T-helper 2 cell treated with Interferon-gamma antibody and Interleukin-4, amounts not matched to agents 100 ng/mL and 5 ng/mL, for 36 hours (primary cell): ENCODE results near the gene TRAF7. TPM values are rescaled to one million over a fixed set of nuclear protein-coding genes. Genes with fewer than 3 reads are reported as not detected.
"Not testable (repeated sequence)": the region's sequence is repeated elsewhere in the genome, so short reads cannot be mapped to it uniquely, and the experiment has no call there.

ENCODE experiments used
- intact Hi-C: fragments of 100-400 bp; cut with micrococcal nuclease; formaldehyde crosslinking; loops from one replicate; pipeline ENCODE4 v1.15.1; 2023
- total RNA-seq: library from RNA; stranded (reverse); gene quantifications from 2 replicates; pipeline ENCODE4 v1.2.3, GENCODE V29; 2022

TRAF7 gene
- total RNA-seq, 1 donor from 2014 or later: 57.6 TPM

DNA sequence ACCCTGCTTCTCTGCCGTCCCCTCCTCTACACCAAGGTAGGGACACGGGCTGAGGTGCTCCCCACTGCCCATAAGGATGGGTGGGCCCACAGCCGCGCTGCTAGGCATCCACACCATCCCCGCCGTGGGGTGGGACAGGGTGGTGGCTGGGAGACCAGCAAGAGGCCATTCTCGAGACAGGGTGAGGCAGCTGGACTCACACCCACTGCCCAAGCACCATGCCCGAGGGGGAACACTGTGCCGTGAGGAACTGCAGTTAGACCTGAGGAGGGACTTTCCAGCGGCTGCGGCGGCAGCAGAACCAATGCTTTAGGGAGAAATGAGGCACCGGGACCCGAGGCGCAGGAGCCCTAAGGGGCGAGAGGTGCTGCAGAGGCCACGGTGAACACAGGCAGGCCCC lies 33.2 kb upstream of the TRAF7 start:
- intact Hi-C loops: no loop called here

- intact Hi-C loops: not testable (repeated sequence)
Observed at GRCh38 chr16:2122934-2123683, 32.5 kb upstream of the TRAF7 start.

DNA sequence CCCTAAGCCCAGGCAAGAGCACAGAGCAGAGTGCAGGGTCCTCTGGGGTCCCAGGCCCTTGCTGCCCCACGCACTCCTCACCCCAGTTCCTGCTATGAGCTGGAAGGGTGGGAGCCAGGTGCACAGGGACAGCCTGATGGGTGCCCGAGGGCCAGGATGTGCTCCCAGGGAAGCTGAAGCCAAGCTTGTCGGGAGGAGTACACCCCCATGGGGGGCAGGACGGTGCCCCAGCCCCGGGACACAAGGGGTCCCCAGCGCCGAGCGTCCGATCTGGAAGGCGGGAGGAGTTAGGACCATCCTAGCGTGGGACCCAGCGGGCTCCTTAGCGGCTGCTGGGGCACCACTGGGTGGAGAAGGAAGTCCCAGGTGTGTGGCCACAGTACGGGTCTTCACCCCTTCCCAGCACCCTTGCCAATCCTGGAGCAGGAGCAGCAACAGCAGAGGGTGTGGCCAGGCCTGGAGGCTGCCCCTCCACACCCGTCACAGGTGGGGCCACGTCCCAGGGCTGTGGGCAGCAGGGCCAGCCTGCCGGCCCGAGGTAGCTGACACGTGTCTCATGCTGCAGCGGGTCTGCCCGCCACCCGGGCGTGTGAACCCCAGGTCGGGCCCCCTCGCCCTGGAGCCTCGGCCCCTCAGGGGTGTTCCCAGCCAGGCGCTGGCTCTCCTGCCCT lies 31.7 kb upstream of the TRAF7 start:
- intact Hi-C loops: not testable (repeated sequence)

- intact Hi-C loops: not testable (repeated sequence)
Observed at GRCh38 chr16:2124377-2124693, 31.2 kb upstream of the TRAF7 start.

DNA sequence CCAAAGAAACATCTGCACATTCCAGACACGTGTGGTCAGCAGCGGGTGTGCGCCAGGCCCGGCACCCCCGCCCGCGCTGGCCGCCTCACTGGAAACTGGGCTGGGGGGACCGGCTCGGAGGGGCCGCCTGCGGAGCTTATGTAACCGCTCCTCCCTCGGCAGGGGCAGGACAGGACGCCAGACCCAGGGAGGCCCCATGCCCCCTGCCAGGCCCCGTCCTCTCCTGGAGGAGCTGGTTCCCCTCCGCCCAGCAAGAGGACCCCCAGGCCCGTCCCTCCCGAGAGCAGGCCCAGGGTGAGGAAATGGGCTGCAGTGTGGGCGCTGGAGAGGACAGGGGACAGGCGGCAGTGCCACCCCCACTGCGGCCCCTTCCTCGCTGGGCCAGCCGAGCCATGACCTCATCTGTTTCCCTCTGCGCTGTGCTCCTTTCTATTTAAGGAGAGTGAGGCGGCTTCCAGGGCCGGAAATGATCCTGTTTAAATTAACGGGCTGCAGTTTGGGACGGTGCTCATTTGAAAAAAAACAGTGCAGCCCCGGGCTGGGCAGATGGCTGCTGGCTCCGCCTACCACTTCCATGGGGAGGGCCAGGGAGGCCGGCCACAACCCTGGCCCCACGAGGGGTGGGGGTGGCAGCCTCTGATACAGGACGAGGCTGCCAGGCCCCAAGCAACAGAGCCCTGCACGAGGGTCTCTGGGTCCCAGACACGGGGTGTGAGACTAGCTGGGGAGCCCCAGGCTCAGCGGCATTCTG lies 30.7 kb upstream of the TRAF7 start:
- intact Hi-C loops: not testable (repeated sequence)

GRCh38 chr16:2125609-2126008 lies 30.0 kb upstream of the TRAF7 start:
- intact Hi-C loops: not testable (repeated sequence)

- intact Hi-C loops: not testable (repeated sequence)
Observed at GRCh38 chr16:2126161-2126743, 29.3 kb upstream of the TRAF7 start.

GRCh38 chr16:2126928-2127556 lies 28.5 kb upstream of the TRAF7 start:
- intact Hi-C loops: not testable (repeated sequence)

GRCh38 chr16:2127630-2128280 lies 27.8 kb upstream of the TRAF7 start:
- intact Hi-C loops: not testable (repeated sequence)

- intact Hi-C loops: not testable (repeated sequence)
Observed at GRCh38 chr16:2129251-2129650, 26.3 kb upstream of the TRAF7 start.

DNA sequence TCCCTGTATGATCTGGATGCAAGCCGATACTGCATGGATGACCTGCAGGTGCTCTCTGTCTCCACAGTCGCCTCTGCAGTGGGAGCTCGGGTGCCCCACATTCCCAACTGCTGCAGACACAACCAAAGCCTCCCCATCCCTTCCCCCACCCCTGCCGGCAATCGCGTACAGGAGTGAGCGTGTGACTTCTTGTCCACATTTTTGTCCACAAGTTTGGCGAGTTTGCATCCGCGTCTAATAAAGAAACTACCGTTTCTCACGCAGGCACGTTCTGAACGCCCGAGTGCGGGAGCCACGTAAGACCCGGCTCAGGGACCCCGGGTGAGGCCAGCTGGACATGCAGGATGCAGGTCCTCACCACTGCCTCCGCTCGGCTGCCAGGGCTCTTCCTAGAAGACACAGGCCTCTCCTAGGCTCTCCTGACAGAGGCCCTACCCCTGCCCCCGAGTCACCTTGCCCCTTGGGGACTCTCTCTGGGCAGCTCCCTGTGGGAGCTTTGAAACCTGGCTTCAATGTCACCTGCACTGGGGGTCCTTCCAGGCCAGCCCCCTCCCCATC lies 25.6 kb upstream of the TRAF7 start:
- intact Hi-C loops: not testable (repeated sequence)

GRCh38 chr16:2133797-2134196 lies 21.8 kb upstream of the TRAF7 start:
- intact Hi-C loops: not testable (repeated sequence)

DNA sequence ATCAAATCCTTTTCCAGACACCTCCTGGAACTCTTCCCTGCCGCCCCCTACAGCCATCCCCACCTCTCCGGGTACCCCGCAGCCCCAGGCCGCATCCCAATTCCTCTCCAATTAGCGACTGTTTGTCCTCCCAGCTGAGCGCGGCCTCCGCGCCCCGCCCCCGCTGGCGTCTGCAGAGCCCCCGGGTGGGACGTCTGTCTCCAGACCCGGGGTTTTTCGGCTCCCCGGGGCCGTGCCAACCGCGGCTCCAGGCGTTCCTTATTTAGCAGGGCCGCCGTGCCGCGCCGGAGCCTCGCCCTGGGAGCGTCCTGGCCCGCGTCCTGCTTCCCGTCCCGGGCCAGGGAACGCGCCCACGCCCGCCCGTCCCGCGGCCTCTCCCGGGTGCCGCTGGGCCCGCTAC lies 20.5 kb upstream of the TRAF7 start:
- intact Hi-C loops: not testable (repeated sequence)

DNA sequence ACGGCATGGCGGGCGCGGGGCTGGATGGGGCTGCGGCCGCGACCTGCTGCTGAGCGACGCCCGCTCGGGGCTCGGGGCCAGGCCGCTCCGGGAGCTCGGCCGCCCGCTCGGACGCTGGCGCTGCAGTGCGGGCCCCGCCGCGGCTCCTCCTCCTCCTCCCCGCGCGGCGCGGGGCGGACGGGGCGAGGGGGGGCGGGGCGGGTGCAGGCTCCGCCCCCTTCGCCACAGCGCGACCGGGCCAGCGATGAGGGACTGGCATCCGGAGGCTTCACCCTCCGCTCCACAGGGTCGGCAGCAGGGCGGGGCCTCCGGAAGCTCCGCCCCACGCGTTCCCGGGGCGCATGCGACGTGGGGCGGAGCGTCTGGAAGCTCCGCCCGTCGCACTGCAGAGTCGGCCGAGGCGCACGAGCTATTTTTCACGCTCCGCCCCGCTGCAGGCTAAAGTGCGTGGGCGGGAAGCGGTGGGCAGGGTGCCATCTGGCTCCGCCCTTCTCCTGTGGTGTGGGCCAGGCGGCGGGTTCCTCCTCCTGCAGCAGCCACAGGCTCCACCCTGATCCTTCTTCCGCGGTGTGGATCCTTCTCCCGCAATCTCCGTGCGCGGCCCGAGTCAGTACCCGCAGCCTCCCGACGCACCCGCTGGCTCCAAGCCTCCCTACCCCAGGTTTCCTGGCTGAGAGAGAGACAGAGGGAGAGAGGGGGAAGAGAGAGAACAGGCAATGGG lies 19.7 kb upstream of the TRAF7 start, which contains the start of gene PKD1:
Gene PKD1 (minus strand): TSS at position 129 of the 721 bp plus-strand sequence. CDS start 209 bp downstream, outside the sequence.
- intact Hi-C loops: loop anchor here (1.0 kb wide), 1 partner anchor 19 kb away; the partner anchor contains the start of gene TRAF7

DNA sequence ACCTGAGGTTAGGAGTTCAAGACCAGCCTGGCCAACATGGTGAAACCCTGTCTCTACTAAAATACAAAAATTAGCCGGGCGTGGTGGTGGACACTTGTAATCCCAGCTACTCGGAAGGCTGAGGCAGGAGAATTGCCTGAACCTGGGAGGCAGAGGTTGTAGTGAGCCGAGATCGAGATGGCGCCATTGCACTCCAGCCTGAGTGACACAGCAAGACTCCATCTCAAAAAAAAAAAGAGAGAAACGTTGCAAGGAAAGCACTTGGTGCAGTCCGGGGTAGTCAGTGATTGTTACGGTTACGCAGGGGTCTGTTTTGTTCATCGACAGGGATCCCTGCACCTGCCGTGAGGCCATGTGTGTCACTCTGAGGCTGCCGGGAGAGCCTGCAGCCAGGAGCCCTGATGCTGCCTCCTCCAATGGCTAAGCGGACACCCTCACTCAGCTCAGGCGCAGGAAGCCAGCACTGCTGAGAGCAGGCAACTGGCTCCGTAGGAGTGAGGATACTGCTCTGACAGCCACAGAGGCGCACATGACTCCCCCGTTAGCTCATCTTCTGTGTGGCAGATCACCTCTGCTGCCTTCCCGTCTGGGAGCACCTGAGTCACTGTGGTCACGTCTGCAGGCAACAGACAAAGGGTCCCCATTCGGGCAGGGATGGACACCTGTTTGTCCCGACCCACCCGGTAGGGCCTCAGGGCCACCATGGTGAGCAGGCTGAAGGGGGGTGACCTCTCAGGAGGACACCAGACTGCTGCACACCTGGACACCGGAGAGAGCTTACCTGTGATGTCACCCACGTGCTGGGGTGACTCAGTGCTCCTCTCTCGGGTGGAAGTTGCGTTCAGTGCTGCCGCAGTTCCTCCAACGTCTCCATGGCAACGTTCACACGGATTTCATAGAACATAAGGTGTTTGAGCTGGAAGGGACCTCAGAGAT lies 12.4 kb upstream of the TRAF7 start:
- intact Hi-C loops: no loop called here

DNA sequence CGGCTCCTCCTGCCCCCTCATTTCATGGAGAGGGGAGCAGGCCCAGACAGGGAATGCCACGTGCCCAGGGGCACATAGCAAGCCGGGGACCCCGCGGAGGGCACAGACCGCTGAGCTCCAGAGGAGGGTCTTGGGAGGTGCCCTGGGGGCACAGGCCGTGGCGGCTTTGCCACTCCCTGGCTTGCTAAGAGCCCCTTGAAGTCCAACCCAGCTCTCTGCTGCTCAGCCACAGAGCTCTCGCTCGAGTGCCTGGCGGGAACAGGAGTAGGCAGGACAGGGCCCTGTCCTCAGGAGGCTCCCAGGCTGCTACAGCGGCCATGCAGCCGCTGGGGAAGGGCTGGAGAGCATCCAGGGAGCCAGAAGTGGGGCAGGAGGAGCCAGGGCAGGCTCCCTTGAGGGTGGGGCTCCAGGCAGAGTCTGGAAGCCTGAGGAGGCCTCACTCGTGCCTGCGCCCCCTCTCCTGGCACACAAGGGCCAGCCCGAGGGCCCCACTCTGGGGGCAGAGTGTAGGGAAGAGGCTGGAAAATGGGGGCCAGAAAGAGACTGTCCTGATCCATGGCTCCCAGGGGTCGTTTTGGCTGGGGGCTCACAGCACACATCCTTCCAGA lies 11.6 kb upstream of the TRAF7 start:
- intact Hi-C loops: no loop called here

DNA sequence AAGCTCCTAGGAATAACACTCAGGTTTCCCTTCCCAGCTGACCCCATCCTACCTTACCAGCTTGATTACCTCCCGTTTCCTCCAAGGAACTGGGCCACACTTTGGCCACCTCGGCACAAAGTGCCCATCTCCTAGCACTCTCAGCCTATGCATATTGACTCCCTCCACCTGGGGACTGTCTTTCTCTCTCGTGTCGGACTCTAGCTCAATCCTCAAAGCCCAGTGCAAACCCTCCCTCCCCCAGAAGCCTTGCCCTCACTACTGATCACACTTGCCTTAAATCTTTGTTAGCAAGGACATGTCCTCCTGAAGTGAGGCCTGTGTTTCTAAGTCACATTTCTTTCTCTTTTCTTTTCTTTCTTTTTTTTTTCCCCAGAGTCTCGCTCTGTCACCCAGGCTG lies 9.7 kb upstream of the TRAF7 start:
- intact Hi-C loops: no loop called here

DNA sequence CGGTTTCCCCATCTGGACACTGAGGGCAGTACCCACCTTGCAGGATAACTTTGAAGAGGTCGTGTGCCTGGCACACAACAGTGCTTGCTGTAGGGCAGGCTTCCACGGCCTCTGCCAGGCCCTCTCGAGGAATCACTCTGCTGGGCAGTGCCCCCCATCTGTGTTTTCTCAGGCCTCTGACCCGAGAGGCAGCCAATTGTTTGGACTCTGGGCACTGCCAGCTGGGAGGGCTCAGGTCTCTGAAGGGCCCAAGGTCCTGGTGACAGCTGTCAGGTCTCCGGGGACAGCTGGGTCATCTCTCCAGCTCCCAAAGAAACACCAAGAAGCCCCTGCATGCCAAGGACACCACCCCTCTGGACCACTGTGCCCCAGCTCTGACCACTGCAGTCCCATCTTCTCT lies 8.2 kb upstream of the TRAF7 start:
- intact Hi-C loops: no loop called here
